HepG2 (cell line): ENCODE results near the gene ARL5B. TPM values are rescaled to one million over a fixed set of nuclear protein-coding genes. Genes with fewer than 3 reads are reported as not detected.

Experiments
- NR2F6 ChIP-seq, 2 experiments: IDR thresholded peaks; 2 replicates each; pipeline ENCODE4 v1.6.1; 2016; ENCODE audit warnings: antibody characterized with exemption in 1 of 2, mild to moderate bottlenecking in 1 of 2
- TBL1XR1 ChIP-seq: fragments of 150-350 bp; IDR thresholded peaks from 2 replicates; pipeline ENCODE4 v1.6.1; 2014; ENCODE audit warnings: borderline replicate concordance, low read length; ENCODE audit not compliant: partially characterized antibody
- ZNF180 ChIP-seq: sonication (generic); formaldehyde crosslinking; IDR thresholded peaks from 2 replicates; pipeline ENCODE4 v1.4.0; 2020; ENCODE audit warnings: low read depth, missing genetic modification reagents, borderline replicate concordance
- polyA plus RNA-seq, 8 experiments: library from polyadenylated mRNA; depleted of rRNA in 3 of 8; stranded (reverse) in 7 of 8; unstranded in 1 of 8; fragments of >200 nt; fragmentation: Illumina TruSeq in 4 of 8; extraction: Trizol in 4 of 8; gene quantifications; 2 replicates each; pipeline versions ENCODE4 v1.2.1 to v1.2.3, GENCODE V29; 2011 to 2016; ENCODE audit warnings: low read depth in 4 of 8, missing spikeins in 1 of 8, mixed read lengths in 1 of 8; ENCODE audit not compliant: insufficient read depth in 1 of 8
- total RNA-seq, 5 experiments: library from RNA; depleted of rRNA; stranded (reverse); fragments of >200 nt; fragmentation: Illumina TruSeq; extraction: Trizol; gene quantifications; 2 replicates each; pipeline ENCODE4 v1.2.3, GENCODE V29; 2016; ENCODE audit warnings: low read depth in 1 of 5
- TF ChIP-seq, protein P1 (sequence below): IDR thresholded peaks from 2 replicates; pipeline ENCODE4 v1.6.1; 2016; ENCODE audit warnings: missing compliant biosample characterization, missing genetic modification reagents, borderline replicate concordance
- TF ChIP-seq, protein P2 (sequence below): fragments of 450-650 bp; IDR thresholded peaks from 2 replicates; pipeline ENCODE4 v1.6.1; 2017; ENCODE audit warnings: mild to moderate bottlenecking
- TF ChIP-seq, protein P3 (sequence below): IDR thresholded peaks from 2 replicates; pipeline ENCODE4 v1.6.1; 2016; ENCODE audit warnings: mild to moderate bottlenecking
- TF ChIP-seq, protein P4 (sequence below): sonication (generic); formaldehyde crosslinking; IDR thresholded peaks from 2 replicates; pipeline ENCODE4 v1.4.0; 2020; ENCODE audit warnings: low read depth, mild to moderate bottlenecking, missing genetic modification reagents
- TF ChIP-seq, protein P5 (sequence below): sonication (generic); formaldehyde crosslinking; conservative IDR thresholded peaks from 2 replicates; pipeline ENCODE4 v1.5.0; 2020; ENCODE audit warnings: missing genetic modification reagents

Gene ARL5B
- total and polyA plus RNA-seq, 2 of the 13 experiments (the other 11 are each of a cell fraction or from before 2014, with no cell fraction given), result 26.6 to 32.7 TPM

DNA sequence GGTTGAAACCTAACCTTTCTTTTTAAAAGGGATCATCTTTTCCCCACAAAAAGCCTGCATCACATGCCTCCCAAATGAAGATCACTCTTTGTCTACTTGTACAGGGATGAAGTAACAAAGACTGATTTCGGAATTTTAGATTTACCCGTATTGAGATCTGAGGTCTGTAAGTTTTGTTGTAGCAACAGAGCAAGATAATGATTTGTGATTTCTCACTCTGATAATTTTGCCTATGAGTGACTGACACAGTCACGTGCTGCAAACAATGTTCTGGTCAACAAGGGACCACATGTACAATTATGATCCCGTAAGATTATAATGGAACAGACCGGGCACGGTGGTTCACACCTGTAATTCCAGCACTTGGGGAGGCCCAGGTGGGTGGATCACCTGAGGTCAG, 31.3 kb downstream of the ARL5B start (continued):
- TF ChIP-seq, protein P1, sequence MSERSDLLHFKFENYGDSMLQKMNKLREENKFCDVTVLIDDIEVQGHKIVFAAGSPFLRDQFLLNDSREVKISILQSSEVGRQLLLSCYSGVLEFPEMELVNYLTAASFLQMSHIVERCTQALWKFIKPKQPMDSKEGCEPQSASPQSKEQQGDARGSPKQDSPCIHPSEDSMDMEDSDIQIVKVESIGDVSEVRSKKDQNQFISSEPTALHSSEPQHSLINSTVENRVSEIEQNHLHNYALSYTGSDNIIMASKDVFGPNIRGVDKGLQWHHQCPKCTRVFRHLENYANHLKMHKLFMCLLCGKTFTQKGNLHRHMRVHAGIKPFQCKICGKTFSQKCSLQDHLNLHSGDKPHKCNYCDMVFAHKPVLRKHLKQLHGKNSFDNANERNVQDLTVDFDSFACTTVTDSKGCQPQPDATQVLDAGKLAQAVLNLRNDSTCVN (CRISPR knock-in tag), result no peak
- TF ChIP-seq, protein P2, sequence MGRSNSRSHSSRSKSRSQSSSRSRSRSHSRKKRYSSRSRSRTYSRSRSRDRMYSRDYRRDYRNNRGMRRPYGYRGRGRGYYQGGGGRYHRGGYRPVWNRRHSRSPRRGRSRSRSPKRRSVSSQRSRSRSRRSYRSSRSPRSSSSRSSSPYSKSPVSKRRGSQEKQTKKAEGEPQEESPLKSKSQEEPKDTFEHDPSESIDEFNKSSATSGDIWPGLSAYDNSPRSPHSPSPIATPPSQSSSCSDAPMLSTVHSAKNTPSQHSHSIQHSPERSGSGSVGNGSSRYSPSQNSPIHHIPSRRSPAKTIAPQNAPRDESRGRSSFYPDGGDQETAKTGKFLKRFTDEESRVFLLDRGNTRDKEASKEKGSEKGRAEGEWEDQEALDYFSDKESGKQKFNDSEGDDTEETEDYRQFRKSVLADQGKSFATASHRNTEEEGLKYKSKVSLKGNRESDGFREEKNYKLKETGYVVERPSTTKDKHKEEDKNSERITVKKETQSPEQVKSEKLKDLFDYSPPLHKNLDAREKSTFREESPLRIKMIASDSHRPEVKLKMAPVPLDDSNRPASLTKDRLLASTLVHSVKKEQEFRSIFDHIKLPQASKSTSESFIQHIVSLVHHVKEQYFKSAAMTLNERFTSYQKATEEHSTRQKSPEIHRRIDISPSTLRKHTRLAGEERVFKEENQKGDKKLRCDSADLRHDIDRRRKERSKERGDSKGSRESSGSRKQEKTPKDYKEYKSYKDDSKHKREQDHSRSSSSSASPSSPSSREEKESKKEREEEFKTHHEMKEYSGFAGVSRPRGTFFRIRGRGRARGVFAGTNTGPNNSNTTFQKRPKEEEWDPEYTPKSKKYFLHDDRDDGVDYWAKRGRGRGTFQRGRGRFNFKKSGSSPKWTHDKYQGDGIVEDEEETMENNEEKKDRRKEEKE, result no peak
- TF ChIP-seq TBL1XR1, result no peak
- no peak for TF ChIP-seq ZNF180 (CRISPR knock-in tag)
- TF ChIP-seq, protein P3, sequence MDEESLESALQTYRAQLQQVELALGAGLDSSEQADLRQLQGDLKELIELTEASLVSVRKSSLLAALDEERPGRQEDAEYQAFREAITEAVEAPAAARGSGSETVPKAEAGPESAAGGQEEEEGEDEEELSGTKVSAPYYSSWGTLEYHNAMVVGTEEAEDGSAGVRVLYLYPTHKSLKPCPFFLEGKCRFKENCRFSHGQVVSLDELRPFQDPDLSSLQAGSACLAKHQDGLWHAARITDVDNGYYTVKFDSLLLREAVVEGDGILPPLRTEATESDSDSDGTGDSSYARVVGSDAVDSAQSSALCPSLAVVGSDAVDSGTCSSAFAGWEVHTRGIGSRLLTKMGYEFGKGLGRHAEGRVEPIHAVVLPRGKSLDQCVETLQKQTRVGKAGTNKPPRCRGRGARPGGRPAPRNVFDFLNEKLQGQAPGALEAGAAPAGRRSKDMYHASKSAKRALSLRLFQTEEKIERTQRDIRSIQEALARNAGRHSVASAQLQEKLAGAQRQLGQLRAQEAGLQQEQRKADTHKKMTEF (CRISPR knock-in tag), result no peak
- TF ChIP-seq, protein P4, sequence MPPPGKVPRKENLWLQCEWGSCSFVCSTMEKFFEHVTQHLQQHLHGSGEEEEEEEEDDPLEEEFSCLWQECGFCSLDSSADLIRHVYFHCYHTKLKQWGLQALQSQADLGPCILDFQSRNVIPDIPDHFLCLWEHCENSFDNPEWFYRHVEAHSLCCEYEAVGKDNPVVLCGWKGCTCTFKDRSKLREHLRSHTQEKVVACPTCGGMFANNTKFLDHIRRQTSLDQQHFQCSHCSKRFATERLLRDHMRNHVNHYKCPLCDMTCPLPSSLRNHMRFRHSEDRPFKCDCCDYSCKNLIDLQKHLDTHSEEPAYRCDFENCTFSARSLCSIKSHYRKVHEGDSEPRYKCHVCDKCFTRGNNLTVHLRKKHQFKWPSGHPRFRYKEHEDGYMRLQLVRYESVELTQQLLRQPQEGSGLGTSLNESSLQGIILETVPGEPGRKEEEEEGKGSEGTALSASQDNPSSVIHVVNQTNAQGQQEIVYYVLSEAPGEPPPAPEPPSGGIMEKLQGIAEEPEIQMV (CRISPR knock-in tag), result no peak
- TF ChIP-seq, protein P5, sequence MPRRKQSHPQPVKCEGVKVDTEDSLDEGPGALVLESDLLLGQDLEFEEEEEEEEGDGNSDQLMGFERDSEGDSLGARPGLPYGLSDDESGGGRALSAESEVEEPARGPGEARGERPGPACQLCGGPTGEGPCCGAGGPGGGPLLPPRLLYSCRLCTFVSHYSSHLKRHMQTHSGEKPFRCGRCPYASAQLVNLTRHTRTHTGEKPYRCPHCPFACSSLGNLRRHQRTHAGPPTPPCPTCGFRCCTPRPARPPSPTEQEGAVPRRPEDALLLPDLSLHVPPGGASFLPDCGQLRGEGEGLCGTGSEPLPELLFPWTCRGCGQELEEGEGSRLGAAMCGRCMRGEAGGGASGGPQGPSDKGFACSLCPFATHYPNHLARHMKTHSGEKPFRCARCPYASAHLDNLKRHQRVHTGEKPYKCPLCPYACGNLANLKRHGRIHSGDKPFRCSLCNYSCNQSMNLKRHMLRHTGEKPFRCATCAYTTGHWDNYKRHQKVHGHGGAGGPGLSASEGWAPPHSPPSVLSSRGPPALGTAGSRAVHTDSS (CRISPR knock-in tag), result no peak
- no peak for TF ChIP-seq NR2F6 (IDR thresholded peaks at IDR 0.05)
- no peak for TF ChIP-seq NR2F6 (CRISPR knock-in tag; IDR thresholded peaks at IDR 0.05)
